ENCODE measurements around the gene ZNF135.
A peak's percentile ranks its signal among the peaks of the same experiment; 100 is the strongest.

ZNF135 gene

DNA sequence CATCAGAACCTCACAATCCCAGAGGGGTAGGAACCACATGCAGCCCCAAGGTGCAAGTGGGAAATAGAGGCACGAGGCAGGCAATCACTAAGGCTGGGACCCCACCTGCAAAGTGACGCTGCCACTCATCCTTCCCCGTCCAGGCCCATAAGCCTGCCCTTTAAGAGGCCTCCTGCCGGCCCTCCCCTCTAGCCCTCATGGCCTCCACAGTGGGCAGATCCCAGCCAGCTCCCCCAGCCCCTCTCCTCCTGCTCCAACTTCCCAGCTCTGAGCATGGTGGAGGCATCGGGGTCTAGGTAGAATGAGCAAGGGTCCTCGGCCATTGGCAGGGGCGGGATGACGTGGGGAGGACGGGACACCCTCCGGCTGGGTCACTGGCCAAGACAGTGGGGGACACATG lies 36.2 kb downstream of the ZNF135 start:
- no peak for DNase-seq (ENCODE audit: low spot score)

DNA sequence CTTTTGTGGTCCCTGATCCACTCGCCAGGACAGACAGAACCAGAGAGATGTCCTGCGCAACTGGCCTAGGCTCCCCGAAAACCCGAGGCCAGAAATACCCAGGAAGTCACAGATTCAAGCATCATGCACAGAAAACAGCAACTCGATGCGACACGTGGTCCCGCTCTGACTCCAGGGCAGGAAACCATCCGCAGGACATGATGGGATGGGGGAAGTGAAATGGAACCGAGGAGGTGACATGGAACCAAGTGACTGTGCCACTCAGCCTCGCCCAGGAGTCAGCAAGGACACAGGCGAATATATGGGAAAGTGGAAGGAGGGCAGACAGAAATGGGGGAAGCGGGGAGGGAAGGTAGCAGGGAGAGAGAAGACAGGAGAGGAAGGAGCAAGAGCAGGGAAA lies 37.8 kb downstream of the ZNF135 start:
- DNase-seq (ENCODE audit: low spot score), result no peak

DNA sequence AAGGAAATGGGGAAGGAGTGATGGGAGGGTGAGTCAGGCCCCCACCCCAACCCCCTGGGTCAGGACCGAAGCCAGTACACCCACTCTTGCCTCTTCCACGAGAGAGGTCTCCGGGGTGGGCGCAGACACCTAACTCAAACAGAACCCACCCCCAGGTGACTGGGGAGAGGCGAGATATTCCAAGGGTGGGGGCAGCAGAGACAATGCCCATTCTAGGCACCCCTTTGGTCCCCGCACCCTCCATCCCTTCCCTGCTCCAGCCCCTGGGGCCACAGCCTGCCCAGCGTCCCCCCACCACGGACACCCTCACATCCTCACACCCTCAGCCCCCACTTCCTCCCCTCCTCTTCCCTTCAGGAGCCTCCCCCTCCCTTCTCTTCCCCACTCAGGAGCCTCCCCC lies 38.3 kb downstream of the ZNF135 start:
- DNase-seq (ENCODE audit: low spot score), result no peak

DNA sequence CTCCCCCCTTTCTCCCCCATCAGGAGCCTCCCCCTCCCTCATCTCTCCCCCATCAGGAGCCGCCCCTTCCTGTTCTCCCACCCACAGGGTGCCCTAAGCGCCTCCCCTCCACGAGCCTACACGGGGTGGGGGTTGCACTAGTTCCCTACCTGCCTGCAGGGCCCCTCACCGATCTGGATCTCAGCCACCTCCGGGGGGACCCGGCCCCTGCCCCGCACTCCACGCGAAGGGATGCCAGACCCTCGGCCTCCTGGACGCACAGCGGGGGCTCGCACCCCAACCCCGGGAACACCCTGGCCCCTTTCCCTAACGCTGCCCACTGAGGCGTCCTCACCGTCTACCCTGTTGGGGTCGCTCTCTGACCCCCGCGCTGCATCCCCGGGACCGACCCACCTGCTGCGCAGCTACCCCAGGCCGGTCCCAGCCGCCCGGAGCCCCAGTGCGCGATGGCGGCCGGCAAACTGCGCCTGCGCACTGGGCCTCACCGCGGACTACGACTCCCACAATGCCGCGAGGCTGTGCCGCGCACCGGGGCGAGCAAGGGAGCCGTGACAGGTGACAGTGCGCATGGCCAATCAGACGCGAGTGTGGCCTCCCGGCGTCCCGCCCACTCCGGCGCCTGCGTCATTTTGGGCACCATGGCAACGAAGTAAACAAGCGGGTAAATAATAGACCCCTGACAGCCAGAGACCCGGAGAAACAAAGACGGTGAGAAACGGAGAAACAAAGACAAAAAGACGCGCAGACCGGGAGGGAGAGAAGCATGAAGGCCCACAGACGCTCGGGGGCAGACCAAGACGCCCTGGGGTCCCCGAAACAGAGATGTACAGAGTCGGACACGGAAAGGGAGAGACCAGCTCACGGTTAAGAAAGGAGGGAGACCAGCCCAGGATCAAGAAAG lies 38.9 kb downstream of the ZNF135 start, which contains the start of gene ZSCAN18:
ZSCAN18 (minus strand) TSS at position 451 of the 901 bp plus-strand sequence. CDS start 7,964 bp downstream, outside the sequence.
- DNase-seq (ENCODE audit: low spot score), result peak; percentile 99

DNA sequence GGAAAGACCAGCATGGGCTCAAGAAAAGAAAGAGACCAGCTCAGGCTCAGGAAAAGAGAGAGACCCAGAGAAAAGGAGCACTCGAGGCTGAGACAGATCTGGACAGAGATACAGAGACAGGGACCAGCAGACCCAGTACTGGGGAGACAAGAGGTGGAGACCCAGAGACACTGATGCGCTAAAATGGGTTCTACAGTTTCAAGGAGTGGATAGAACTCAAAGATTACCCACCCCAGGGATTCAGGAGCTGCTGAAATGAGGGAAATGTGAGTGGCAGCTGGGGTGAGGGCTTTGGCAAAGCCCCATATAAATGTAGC lies 39.6 kb downstream of the ZNF135 start:
- no peak for DNase-seq (ENCODE audit: low spot score)

DNA sequence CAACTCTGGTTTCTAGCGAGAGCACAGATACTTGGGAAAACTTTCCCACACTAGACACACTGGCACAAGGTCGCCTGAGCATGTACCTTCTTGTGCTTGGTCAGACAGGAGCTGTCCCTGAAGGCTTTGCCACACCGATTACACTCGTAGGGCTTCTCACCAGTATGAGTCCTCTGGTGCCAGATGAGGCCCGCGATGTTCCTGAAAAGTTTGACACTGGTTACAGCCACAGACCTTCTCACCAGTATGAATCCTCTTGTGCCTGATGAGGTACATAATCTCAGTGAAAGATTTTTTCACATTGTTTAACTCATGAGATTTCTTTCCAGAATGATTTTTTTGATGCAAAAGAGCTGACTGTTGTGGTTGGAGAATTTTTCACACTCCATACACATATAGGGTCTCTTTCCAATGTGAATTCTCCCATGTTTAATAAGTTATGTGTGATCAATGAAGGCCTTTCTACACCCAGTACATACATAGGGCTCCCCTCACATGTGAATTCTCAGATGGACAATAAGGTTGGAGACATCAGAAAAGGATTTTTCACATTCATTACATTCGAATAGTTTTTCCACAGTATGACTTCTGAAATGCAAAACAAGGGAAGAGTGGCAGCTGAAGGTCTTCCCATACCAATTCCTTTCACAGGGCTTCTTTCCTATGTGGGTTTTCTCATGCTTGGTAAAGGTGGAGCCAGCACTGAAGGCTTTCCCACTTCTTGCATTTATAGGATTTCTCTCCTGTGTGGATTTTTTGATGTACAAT lies 48.9 kb downstream of the ZNF135 start:
- DNase-seq (ENCODE audit: low spot score), result no peak

DNA sequence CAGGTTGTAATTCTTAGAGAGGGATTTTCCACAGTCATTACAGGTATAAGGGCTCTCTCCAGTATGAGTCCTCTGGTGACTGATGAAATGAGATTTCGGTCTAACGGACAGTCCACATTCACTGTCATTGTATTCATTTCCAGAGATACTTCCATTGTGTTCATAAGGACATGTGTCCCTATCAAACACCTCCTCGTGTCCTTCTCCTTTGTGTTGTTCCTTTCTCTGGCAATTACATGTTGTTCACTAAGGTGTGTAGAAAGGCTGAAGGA lies 49.4 kb downstream of the ZNF135 start:
- no peak for DNase-seq (ENCODE audit: low spot score)

DNA sequence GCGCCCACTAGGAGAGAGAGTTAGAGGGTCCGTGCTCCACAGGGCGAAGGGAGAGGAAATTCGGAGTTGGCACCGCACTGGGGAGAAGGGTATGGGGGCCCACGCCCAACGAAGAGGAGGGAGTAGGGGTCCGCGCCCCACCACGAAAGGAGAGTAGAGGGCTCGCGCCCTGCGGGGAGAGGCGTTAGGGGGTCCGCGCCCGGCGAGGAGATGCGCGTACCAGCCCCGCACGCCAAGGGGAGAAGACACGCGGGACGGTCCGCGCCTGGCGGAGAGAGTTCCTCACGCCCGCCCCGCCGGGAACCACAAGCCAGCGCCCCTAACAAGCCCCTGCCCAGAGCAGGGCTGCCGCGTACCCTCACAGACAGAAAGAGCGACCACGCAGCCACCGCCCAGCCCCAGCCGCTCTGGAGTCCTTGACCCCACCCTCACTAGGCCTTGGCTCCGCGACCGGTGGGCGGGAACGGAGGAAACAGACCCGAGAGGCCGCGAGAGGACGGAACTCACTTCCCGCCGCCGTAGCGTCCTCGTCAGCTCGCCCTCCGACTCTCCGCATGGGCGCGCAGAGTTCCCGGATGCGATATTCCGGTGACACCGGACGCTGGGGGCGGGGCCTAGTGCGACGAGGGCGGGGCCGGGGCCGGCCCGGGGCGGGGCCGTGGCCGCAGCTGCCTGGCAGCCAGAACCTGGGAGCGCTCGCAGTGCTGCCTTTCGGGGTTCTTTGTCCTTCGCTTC lies 58.9 kb downstream of the ZNF135 start:
- DNase-seq (ENCODE audit: low spot score), result no peak

DNA sequence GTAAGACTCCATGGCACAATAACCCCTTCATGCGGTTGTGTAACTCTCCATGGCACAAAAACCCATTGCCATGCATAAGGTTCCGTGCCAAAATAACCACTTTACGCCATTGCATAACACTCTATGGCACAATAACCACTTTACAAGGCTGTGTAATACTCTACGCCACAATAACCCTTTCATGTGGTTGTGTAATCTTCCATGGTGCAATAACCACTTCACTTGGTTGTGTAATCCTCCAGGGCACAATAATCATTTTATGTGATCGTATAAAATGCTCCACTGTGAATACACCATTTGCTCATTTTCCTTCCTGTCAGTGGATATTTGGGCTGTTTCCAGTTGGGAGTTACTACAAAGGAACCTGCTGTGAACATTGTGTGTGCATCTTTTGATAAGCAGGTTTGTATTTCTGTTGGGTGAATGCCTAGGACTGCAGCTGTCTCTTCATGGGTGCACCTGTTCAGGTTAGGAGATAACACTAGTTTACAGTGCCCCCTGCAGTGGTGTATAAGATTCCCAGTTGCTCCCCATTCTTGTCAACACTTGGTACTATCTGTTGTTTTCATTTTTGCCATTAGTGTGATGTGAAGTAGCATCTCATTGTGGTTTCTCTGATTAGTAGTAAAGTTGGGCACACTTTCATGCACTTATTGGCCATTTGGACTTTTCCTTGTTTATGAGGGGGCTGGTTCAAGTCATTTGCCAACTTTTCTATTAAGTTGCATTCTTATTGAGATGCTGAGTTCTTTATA lies 60.1 kb downstream of the ZNF135 start:
- DNase-seq (ENCODE audit: low spot score), result no peak

Measured in AG20443 (cell line).